ENCODE results near the gene SNRPA1.

The SNRPA1 gene

GRCh38 chr15:101242160-101242998 lies 52.7 kb downstream of the SNRPA1 start:
- H3K4me1 ChIP-seq (ENCODE audit: control insufficient read depth, insufficient read depth, low read length): peaks cover 35% of the 10 kb centered on the region
- no peak overlapping the region for H3K4me3 ChIP-seq (ENCODE audit: low read depth, low read length)

GRCh38 chr15:101240358-101240757 lies 54.7 kb downstream of the SNRPA1 start:
- Histone ChIP-seq H3K9me3 (ENCODE audit: control insufficient read depth, insufficient read depth, low read length) (no peaks in the 10 kb centered on the region), H3K4me1 (ENCODE audit: control insufficient read depth, insufficient read depth, low read length) (peaks cover 26% of the 10 kb centered on the region), H3K27me3 (ENCODE audit: control insufficient read depth, insufficient read depth, low read length) (no peaks in the 10 kb centered on the region), H3K4me3 (ENCODE audit: low read depth, low read length) (no peak overlapping the region), H3K36me3 (ENCODE audit: control insufficient read depth, insufficient read depth, low read length) (peaks cover 6% of the 10 kb centered on the region), H3K9ac (ENCODE audit: low read depth, low read length) (peak overlapping the region; percentile 32)

More at GRCh38 chr15:101242160-101242998, 52.7 kb downstream of the SNRPA1 start:
- H3K36me3 ChIP-seq (ENCODE audit: control insufficient read depth, insufficient read depth, low read length): peaks cover 6% of the 10 kb centered on the region
- no peak overlapping the region for H3K9ac ChIP-seq (ENCODE audit: low read depth, low read length)
- no peaks in the 10 kb centered on the region for H3K9me3 ChIP-seq (ENCODE audit: control insufficient read depth, insufficient read depth, low read length)
- H3K27me3 ChIP-seq (ENCODE audit: control insufficient read depth, insufficient read depth, low read length): no peaks in the 10 kb centered on the region

- H3K9ac ChIP-seq (ENCODE audit: low read depth, low read length): peak overlapping the region; percentile 32
- H3K4me1 ChIP-seq (ENCODE audit: control insufficient read depth, insufficient read depth, low read length): peaks cover 26% of the 10 kb centered on the region
- H3K36me3 ChIP-seq (ENCODE audit: control insufficient read depth, insufficient read depth, low read length): peaks cover 6% of the 10 kb centered on the region
- no peaks in the 10 kb centered on the region for H3K27me3 ChIP-seq (ENCODE audit: control insufficient read depth, insufficient read depth, low read length)
- H3K9me3 ChIP-seq (ENCODE audit: control insufficient read depth, insufficient read depth, low read length): no peaks in the 10 kb centered on the region
- H3K4me3 ChIP-seq (ENCODE audit: low read depth, low read length): no peak overlapping the region
These were observed 55.3 kb downstream of the SNRPA1 start for GRCh38 chr15:101239724-101240136.

GRCh38 chr15:101237251-101237650 lies 57.8 kb downstream of the SNRPA1 start:
- Histone ChIP-seq H3K4me3 (ENCODE audit: low read depth, low read length) (no peak overlapping the region), H3K27me3 (ENCODE audit: control insufficient read depth, insufficient read depth, low read length) (no peaks in the 10 kb centered on the region), H3K9ac (ENCODE audit: low read depth, low read length) (no peak overlapping the region), H3K9me3 (ENCODE audit: control insufficient read depth, insufficient read depth, low read length) (no peaks in the 10 kb centered on the region), H3K4me1 (ENCODE audit: control insufficient read depth, insufficient read depth, low read length) (peaks cover 12% of the 10 kb centered on the region), H3K36me3 (ENCODE audit: control insufficient read depth, insufficient read depth, low read length) (peaks cover 2% of the 10 kb centered on the region)

- Histone ChIP-seq H3K27me3 (ENCODE audit: control insufficient read depth, insufficient read depth, low read length) (no peaks in the 10 kb centered on the region), H3K9ac (ENCODE audit: low read depth, low read length) (no peak overlapping the region), H3K9me3 (ENCODE audit: control insufficient read depth, insufficient read depth, low read length) (no peaks in the 10 kb centered on the region), H3K36me3 (ENCODE audit: control insufficient read depth, insufficient read depth, low read length) (no peaks in the 10 kb centered on the region), H3K4me3 (ENCODE audit: low read depth, low read length) (no peak overlapping the region), H3K4me1 (ENCODE audit: control insufficient read depth, insufficient read depth, low read length) (no peaks in the 10 kb centered on the region)
These were observed 61.3 kb downstream of the SNRPA1 start for GRCh38 chr15:101233651-101234280.

- H3K9me3 ChIP-seq (ENCODE audit: control insufficient read depth, insufficient read depth, low read length): no peaks in the 10 kb centered on the region
- no peak overlapping the region for H3K9ac ChIP-seq (ENCODE audit: low read depth, low read length)
- no peak overlapping the region for H3K4me3 ChIP-seq (ENCODE audit: low read depth, low read length)
- H3K36me3 ChIP-seq (ENCODE audit: control insufficient read depth, insufficient read depth, low read length): no peaks in the 10 kb centered on the region
- no peaks in the 10 kb centered on the region for H3K4me1 ChIP-seq (ENCODE audit: control insufficient read depth, insufficient read depth, low read length)
- no peaks in the 10 kb centered on the region for H3K27me3 ChIP-seq (ENCODE audit: control insufficient read depth, insufficient read depth, low read length)
These were observed 62.4 kb downstream of the SNRPA1 start for GRCh38 chr15:101232677-101233076.
